ENCODE data around the gene CCM2.
A peak's percentile ranks its signal among the peaks of the same experiment; 100 is the strongest.

CCM2 gene

DNA sequence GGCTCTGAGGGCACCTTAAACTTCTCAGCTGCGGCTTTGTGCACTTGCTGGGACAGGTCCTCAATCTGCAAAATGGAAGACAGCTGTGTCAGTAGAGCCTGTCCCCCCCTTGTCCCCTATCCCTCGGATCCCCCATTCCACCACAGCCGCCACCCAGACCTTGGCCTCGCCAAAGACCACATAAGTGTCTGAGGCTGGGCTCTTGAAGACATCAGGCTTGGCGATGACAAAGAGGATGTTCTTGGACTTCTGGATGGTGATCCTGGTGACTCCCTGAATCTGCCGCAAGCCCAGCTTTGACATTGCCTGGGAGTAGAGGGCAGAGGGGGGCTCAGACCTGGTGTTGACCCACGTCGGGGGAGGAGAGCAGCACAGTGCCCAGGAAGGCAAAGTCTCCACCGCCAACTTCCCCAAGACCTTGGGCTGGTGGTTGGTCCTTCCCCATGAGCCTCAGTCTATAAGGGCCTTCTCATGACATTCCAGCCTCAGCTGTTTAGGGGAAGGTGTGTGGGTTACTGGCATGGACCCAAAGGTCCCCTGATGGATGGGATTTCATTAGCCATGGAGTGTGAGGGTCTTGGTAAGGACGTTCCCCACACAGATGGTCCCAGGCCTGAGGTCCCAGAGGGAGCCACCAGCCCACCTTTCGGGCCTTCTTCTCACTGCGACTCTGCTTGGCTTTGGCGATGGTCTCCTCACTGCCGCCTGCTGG, 81.1 kb downstream of the CCM2 start:
- DNase-seq (ENCODE audit: low read depth in 2 of 2) = no peak

- DNase-seq (ENCODE audit: low read depth in 2 of 2) = no peak
These were observed 81.6 kb downstream of the CCM2 start for GRCh38 chr7:45081670-45081974.

- DNase-seq (ENCODE audit: low read depth in 2 of 2) = no peak
These were observed 82.2 kb downstream of the CCM2 start for GRCh38 chr7:45082031-45082830.

DNA sequence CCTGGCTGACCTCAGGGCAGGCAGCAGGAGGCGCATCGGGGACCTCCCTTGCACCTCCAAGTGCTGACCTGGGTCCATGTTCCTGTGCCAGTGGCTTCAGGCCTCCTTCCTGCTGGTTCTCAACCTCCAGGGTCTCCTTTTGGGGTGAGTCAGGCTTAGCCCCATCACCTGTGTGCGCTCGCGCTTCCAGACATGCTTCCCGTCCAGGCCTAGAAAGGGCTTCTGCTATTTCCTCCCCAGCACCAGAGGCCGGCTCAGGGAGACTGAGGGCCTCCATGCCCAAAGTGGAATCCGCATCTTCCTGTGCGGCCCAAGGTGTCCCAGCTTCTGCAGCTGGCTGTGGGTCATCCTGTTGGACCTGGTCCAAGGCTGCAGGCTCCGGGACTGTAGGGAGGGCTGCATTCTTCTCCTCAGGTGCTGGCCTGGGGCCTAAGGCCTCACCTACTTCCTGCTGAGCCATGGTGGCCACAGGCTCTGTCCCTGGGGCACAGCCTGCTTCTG, 82.9 kb downstream of the CCM2 start:
- DNase-seq (ENCODE audit: low read depth in 2 of 2) = no peak

GRCh38 chr7:45084336-45084735, 84.3 kb downstream of the CCM2 start:
- no peak for DNase-seq (ENCODE audit: low read depth in 2 of 2)

DNA sequence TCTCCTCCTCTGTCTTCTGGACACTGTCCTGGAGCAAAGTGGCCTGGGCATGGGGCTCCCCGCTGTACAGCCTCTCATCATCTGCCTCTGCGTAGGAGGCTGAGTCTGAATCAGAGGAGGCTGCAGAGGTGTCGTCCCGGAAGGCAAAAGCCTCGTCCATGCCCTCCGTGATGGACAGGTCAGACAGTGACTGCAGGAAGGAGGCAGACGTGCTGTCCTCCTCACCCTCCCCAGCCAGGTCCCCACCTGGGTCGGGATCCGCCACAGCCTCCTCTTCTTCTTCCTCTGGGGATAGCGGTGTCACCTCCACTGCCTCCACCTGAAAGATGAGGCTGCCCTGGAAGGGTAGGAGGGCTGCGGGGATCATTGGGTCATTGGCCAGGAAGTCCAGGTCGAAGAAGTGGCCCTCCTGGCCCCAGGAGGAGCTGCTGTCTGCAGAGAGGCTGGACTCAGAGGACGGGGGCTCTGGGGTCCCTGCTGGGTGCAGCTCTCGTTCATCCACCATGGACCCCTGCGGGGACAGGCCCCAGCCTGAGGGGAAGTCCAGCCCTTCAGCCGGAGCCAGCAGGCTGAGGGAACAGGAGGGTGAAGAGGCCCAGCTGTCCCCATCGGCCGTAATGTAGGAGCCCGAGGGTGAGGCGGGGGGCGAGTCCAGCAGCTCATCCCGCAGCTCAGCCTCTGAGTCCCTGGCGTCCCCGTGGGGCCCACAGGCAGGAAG, 85.1 kb downstream of the CCM2 start:
- no peak for DNase-seq (ENCODE audit: low read depth in 2 of 2)

DNA sequence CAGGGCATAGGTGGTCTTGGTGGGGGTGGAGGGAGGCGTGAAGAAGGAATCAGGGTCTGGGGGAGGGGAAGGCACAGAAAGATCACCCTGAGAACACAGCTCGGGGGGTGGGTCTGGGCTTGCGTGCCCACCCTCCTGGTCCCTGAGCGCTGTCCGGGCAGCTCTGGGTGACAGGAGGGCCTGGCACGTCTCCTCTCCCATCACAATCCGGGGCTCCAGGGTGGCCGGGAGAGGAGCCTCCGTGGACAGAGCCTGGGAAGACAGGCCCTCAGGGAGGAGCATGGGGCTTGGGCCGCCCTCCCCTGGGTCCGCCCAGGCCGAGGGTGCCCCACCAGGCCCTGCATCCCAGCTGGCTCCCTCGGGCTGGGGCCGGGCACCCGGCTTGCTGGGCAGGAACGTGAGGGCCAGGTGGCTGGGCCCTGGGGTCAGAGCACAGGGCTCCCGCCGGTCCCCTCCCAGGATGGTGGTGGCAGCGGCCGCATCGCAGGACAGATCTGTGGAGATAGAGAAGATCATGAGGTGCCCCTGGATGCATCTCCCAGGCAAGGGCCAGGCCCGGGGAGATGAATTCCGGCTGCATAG, 85.7 kb downstream of the CCM2 start:
- DNase-seq (ENCODE audit: low read depth in 2 of 2) = no peak

DNA sequence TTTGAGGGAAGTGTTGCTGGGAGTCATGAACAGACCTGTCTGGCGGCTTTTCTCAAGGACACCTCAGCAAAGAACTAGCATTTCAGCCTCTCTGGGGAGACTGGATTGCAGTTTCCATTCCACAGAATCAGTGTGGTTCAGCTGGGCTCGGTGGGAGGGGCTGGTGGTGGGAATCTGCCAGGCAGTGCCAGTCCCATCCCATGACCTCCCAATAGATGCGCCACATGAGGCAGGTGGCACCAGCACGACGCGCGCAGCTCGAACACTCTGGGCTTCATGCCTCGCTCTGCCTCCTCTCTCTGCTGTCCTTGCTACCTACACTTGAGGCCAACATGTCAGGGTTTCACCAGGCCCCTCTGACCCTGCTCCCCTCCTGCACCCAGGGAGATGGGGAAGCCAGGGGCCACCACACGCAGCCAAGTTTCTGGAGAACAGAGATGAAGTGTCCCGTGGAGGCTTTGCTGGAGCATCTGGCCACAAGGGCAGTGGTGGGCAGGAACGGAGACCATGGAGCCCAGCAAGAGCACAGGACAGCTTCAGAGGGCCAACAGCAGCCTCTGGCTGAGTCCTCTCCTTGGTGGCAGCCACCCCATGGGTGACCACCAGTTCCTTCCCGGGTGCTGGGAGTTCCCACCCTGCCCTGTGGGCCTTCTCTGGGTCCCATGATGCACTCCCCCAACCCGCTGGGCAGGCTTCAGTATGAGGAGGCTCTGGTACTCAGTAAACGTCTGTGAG, 86.5 kb downstream of the CCM2 start:
- no peak for DNase-seq (ENCODE audit: low read depth in 2 of 2)

- no peak for DNase-seq (ENCODE audit: low read depth in 2 of 2)
These were observed 87.5 kb downstream of the CCM2 start for GRCh38 chr7:45087301-45088145.

GRCh38 chr7:45088146-45088701, 88.2 kb downstream of the CCM2 start:
- DNase-seq (ENCODE audit: low read depth in 2 of 2) = no peak

- no peak for DNase-seq (ENCODE audit: low read depth in 2 of 2)
These were observed 88.9 kb downstream of the CCM2 start, which contains the start of gene NACAD for GRCh38 chr7:45088821-45089340. NACAD (minus strand) TSS chr7:45088969; CDS start chr7:45088894, 75 bp downstream.

GRCh38 chr7:45089341-45089891, 89.4 kb downstream of the CCM2 start:
- DNase-seq (ENCODE audit: low read depth in 2 of 2) = peak; percentile 29 to 60

- no peak for DNase-seq (ENCODE audit: low read depth in 2 of 2)
These were observed 92.3 kb downstream of the CCM2 start for GRCh38 chr7:45092100-45092930.

- no peak for DNase-seq (ENCODE audit: low read depth in 2 of 2)
These were observed 92.9 kb downstream of the CCM2 start for GRCh38 chr7:45092931-45093235.

DNA sequence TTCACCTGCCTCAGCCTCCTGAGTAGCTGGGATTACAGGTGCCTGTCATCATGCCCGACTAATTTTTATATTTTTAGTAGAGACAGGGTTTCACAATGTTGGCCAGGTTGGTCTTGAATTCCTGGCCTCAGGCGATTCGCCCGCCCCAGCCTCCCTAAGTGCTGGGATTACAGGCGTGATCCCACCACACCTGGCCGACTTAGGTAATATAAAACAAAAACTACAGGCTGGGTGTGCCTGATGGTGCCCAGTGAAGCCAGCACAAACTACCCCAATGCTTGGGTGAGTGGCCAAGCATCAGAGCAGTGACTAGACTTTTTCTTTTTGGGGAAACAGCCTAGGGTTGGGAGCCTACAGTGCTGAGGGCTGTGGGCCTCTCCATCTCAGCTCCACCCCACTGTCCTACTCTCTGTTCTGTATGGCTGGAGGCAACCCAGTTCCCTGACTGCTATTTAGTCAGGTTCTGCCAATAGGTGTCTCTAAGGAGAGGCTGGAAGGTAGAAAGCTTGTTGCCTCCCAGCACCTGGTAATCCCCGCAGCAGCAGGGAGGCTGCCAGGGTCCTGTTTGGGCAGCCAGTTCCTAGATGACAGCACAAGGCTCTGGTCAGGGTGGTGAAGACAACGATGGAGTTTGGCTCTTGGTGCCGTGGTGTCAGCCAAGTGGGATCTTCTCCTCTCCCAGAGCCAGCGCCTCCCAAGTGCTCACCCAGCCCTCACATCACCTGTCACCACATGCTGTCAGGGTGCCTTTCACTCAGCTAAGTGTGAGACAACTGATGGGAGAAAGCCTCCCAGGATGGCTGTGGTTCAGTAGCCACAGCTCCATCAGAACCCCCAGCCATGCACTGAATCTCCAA, 99.2 kb downstream of the CCM2 start:
- DNase-seq (ENCODE audit: low read depth in 2 of 2) = no peak

DNA sequence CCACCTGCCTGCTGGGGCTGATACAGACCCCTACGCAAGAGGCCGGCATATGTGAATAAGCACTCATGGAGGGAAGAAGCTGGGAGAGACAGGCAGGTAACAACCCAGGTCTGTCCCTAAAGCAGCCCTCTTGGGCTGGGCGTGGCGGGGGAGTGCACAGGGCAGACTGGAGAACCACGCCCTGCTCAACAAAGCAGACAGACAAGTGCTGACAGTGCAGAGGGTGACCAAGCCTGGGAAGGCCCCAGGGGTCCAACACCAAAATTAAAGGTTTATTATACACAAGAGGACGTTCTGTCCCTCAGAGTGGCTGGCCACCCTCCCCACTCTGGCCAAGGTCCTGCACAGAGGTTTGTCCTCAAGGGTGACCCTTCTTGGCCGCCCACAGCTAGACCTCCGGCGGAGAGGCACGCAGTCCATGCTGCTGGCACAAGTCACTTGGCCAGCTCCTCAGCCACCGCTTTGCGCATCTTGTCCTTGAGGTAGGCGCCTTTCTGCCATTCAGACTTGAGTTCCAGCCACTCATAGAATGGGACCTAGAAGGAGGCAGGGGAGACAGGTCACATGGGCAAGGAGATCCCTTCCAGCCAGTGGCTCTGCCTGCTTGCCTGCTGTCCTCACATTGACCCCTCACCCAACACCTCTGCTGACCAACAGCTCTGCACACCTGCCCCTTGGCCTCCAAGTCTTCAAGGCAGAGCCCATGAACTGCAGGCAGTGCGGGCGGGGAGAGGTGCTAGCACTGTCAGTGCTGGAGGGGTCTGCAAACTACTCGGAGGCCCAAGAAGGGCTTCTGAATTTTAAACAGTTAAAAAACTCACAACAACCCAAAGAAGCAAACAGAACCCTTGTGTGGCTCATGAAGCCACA, 100.1 kb downstream of the CCM2 start:
- DNase-seq (ENCODE audit: low read depth in 2 of 2) = no peak

All from activated CD4-positive, alpha-beta T cell treated with anti-CD3 and anti-CD28 coated beads for 24 hours (primary cell).